HCT116 (cell line): ENCODE data around the gene ENOX1. TPM values are rescaled to one million over a fixed set of nuclear protein-coding genes. Genes with fewer than 3 reads are reported as not detected.

ENCODE experiments used
- ATAC-seq: fragments of 200-7000 bp; cut with Tn5 transposase; 2 replicates; pipeline ENCODE4 v1.9.1; 2020; ENCODE audit warnings: mild to moderate bottlenecking, moderate library complexity
- BruUV-seq: library from RNA; stranded (reverse); fragments of 400-500 nt; replicated peaks from 2 replicates; lab custom pipeline; 2021; lab: Mats Ljungman, UMichigan
- CTCF ChIA-PET: fragments of 300-600 bp; sonication (Branson Sonifier 250); formaldehyde crosslinking; loops from one replicate; lab custom pipeline; 2021; ENCODE audit warnings: antibody characterized with exemption; lab: Charles Lee
- POLR2A ChIA-PET: fragments of 300-600, 350-600 bp; sonication (Branson Sonifier 250); formaldehyde crosslinking; loops from one replicate; lab custom pipeline; 2021; ENCODE audit warnings: antibody characterized with exemption; lab: Charles Lee
- RAD21 ChIA-PET, 2 experiments: fragments of 300-600 bp; sonication (Branson Sonifier 250); formaldehyde crosslinking; loops; one replicate each; lab custom pipeline; 2023; ENCODE audit warnings: low total read pairs in 2 of 2; ENCODE audit not compliant: uncharacterized antibody in 2 of 2, unreplicated experiment in 2 of 2, low non-redundant PET in 1 of 2; lab: Charles Lee
- DNase-seq: peaks from one replicate; pipeline ENCODE4 v3.0.0-alpha.2; 2010; ENCODE audit warnings: low read depth, low spot score
- H2AFZ ChIP-seq: fragments of 200-600 bp; shearing (Covaris generic), sonication (generic); 2 replicates; pipeline ENCODE4 v1.6.1; 2017; ENCODE audit warnings: low read depth, mixed run types, mixed read lengths, antibody characterized with exemption, low read length; ENCODE audit not compliant: poor library complexity, severe bottlenecking
- H3K27ac ChIP-seq: 2 replicates; pipeline ENCODE4 v1.5.1; 2012; ENCODE audit warnings: low read depth, low read length
- H3K27me3 ChIP-seq: fragments of 200-600 bp; sonication (generic); 2 replicates; pipeline ENCODE4 v1.6.1; 2016; ENCODE audit warnings: mixed run types, low read length, mixed read lengths; ENCODE audit not compliant: insufficient read depth
- H3K36me3 ChIP-seq, 2 experiments: fragments of 200-500 bp in 1 of 2; fragments of 200-600 bp in 1 of 2; sonication (Bioruptor generic) in 1 of 2; sonication (generic) in 1 of 2; 2 replicates each; pipeline versions ENCODE4 v1.5.1 to v1.6.1; 2014 to 2016; ENCODE audit warnings: low read length in 2 of 2, inconsistent platforms in 1 of 2, mixed read lengths in 1 of 2, mixed run types in 1 of 2; ENCODE audit not compliant: insufficient read depth in 2 of 2, control insufficient read depth in 1 of 2
- H3K4me1 ChIP-seq, 2 experiments: fragments of 200-600 bp in 1 of 2; sonication (generic) in 1 of 2; 2 replicates each; pipeline versions ENCODE4 v1.5.1 to v1.6.1; 2012 to 2017; ENCODE audit warnings: low read length in 2 of 2, inconsistent platforms in 1 of 2, mild to moderate bottlenecking in 1 of 2, mixed read lengths in 1 of 2, mixed run types in 1 of 2, moderate library complexity in 1 of 2; ENCODE audit not compliant: insufficient read depth in 2 of 2, control insufficient read depth in 1 of 2
- H3K4me2 ChIP-seq: fragments of 200-600 bp; sonication (generic); 2 replicates; pipeline ENCODE4 v1.6.1; 2017; ENCODE audit warnings: mixed run types, low read length, mixed read lengths
- H3K4me3 ChIP-seq, 2 experiments: fragments of 200-600 bp in 1 of 2; sonication (generic) in 1 of 2; replicated peaks in 1 of 2; 2 replicates each; pipeline ENCODE4 v1.5.1; 2011 to 2016; ENCODE audit warnings: low read length in 2 of 2, control low read depth in 1 of 2, low read depth in 1 of 2, mild to moderate bottlenecking in 1 of 2, mixed read lengths in 1 of 2, mixed run types in 1 of 2
- H3K79me2 ChIP-seq: fragments of 200-600 bp; sonication (generic); 2 replicates; pipeline ENCODE4 v1.6.1; 2017; ENCODE audit warnings: mild to moderate bottlenecking, mixed run types, low read length, moderate library complexity, mixed read lengths; ENCODE audit not compliant: insufficient read depth
- H3K9ac ChIP-seq: fragments of 200-600 bp; sonication (generic); 2 replicates; pipeline ENCODE4 v1.6.1; 2016; ENCODE audit warnings: low read length, mixed read lengths
- H3K9me2 ChIP-seq: fragments of 200-600 bp; sonication (generic), shearing (Covaris generic); 2 replicates; pipeline ENCODE4 v1.6.1; 2017; ENCODE audit warnings: mixed run types, mild to moderate bottlenecking, moderate library complexity; ENCODE audit not compliant: insufficient read depth
- H3K9me3 ChIP-seq, 2 experiments: fragments of 200-500 bp in 1 of 2; fragments of 200-600 bp in 1 of 2; sonication (Bioruptor generic) in 1 of 2; sonication (generic) in 1 of 2; 2 replicates each; pipeline ENCODE4 v1.6.1; 2014 to 2017; ENCODE audit warnings: low read length in 2 of 2, mixed read lengths in 2 of 2, inconsistent platforms in 1 of 2, low read depth in 1 of 2, mild to moderate bottlenecking in 1 of 2, mixed run types in 1 of 2, moderate library complexity in 1 of 2; ENCODE audit not compliant: control insufficient read depth in 1 of 2, insufficient read depth in 1 of 2
- H4K20me1 ChIP-seq: fragments of 200-600 bp; sonication (generic), shearing (Covaris generic); 2 replicates; pipeline ENCODE4 v1.6.1; 2017; ENCODE audit warnings: mixed run types, mild to moderate bottlenecking, moderate library complexity; ENCODE audit not compliant: insufficient read depth
- CEBPB ChIP-seq: IDR thresholded peaks from 2 replicates; pipeline ENCODE4 v1.6.1; 2012; ENCODE audit warnings: low read depth
- EGR1 ChIP-seq: IDR thresholded peaks from 2 replicates; pipeline ENCODE4 v1.6.1; 2012; ENCODE audit warnings: low read depth
- ELF1 ChIP-seq: IDR thresholded peaks from 2 replicates; pipeline ENCODE4 v1.6.1; 2012; ENCODE audit warnings: low read depth, borderline replicate concordance
- EZH2 ChIP-seq: fragments of 200-600 bp; sonication (generic); IDR thresholded peaks from 2 replicates; pipeline ENCODE4 v1.6.1; 2017; ENCODE audit warnings: antibody characterized with exemption, mixed run types
- EZH2phosphoT487 ChIP-seq: fragments of 200-600 bp; IDR thresholded peaks from 2 replicates; pipeline ENCODE4 v1.6.1; 2018; ENCODE audit warnings: antibody characterized with exemption, borderline replicate concordance
- FOSL1 ChIP-seq: IDR thresholded peaks from 2 replicates; pipeline ENCODE4 v1.6.1; 2012; ENCODE audit warnings: low read depth
- JUND ChIP-seq: IDR thresholded peaks from 2 replicates; pipeline ENCODE4 v1.6.1; 2012
- POLR2A ChIP-seq: IDR thresholded peaks from 2 replicates; pipeline ENCODE4 v1.7.0; 2011; ENCODE audit warnings: borderline replicate concordance; ENCODE audit not compliant: insufficient read depth, insufficient read length; ENCODE audit errors: extremely low read depth
- RAD21 ChIP-seq: IDR thresholded peaks from 2 replicates; pipeline ENCODE4 v1.6.1; 2012; ENCODE audit warnings: low read depth, mild to moderate bottlenecking
- SIN3A ChIP-seq: IDR thresholded peaks from 2 replicates; pipeline ENCODE4 v1.6.1; 2012; ENCODE audit warnings: low read depth
- SP1 ChIP-seq: IDR thresholded peaks from 2 replicates; pipeline ENCODE4 v1.6.1; 2012; ENCODE audit warnings: low read depth
- SRF ChIP-seq: IDR thresholded peaks from 2 replicates; pipeline ENCODE4 v1.6.1; 2012; ENCODE audit warnings: low read depth
- YY1 ChIP-seq: IDR thresholded peaks from 2 replicates; pipeline ENCODE4 v1.6.1; 2011; ENCODE audit warnings: low read length, low read depth, moderate library complexity, mild to moderate bottlenecking; ENCODE audit not compliant: insufficient replicate concordance; ENCODE audit errors: extremely low read depth
- ZNF274 ChIP-seq: fragments of 200-500 bp; sonication (Bioruptor generic); IDR thresholded peaks from 2 replicates; pipeline ENCODE4 v1.6.1; 2014; ENCODE audit warnings: mild to moderate bottlenecking, low read depth, low read length, inconsistent platforms
- intact Hi-C: fragments of 100-400 bp; cut with micrococcal nuclease; formaldehyde crosslinking; loops from 2 replicates; pipeline ENCODE4 v1.10.0; 2022
- total RNA-seq: library from RNA; stranded (reverse); gene quantifications from one replicate; pipeline ENCODE4 v1.2.1, GENCODE V29; 2021; ENCODE audit not compliant: unreplicated experiment
- TF ChIP-seq, protein P1 (sequence below): IDR thresholded peaks from 2 replicates; pipeline ENCODE4 v1.6.1; 2012
- TF ChIP-seq, protein P2 (sequence below): IDR thresholded peaks from 2 replicates; pipeline ENCODE4 v1.6.1; 2011; ENCODE audit warnings: mild to moderate bottlenecking, low read length, moderate library complexity; ENCODE audit not compliant: insufficient replicate concordance; ENCODE audit errors: extremely low read depth

ENOX1 gene
- total RNA-seq, 1 experiment from 2014 or later: 4.5 TPM

DNA sequence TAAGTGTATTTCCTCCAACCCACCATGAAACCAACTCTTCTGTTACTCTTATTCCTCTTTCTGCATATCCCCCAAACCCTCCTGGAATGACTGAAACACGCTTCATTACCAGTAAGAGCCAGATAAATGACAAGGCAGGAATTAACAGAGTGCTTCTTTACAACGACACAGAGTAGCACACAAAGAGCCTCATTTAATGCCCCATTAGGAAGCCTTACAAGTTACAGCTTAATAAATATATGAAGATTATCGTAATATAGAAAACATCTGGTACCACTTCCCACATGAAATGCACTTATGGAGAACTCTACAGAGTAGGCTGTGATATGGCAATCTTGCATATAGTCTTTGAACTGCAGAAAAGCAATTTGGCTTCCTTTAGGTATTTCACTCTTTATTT is 116.8 kb downstream of the ENOX1 start:
- H2AFZ ChIP-seq: no peak overlapping the region
- TF ChIP-seq, protein P1, sequence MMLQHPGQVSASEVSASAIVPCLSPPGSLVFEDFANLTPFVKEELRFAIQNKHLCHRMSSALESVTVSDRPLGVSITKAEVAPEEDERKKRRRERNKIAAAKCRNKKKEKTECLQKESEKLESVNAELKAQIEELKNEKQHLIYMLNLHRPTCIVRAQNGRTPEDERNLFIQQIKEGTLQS: no peak
- TF ChIP-seq YY1 (no peak), EZH2 (no peak), SP1 (no peak), ELF1 (no peak), SIN3A (no peak), SRF (no peak), CEBPB (no peak), JUND (no peak), ZNF274 (no peak), EZH2phosphoT487 (no peak), POLR2A (no peak), FOSL1 (no peak), EGR1 (no peak), RAD21 (no peak)
- TF ChIP-seq, protein P2, sequence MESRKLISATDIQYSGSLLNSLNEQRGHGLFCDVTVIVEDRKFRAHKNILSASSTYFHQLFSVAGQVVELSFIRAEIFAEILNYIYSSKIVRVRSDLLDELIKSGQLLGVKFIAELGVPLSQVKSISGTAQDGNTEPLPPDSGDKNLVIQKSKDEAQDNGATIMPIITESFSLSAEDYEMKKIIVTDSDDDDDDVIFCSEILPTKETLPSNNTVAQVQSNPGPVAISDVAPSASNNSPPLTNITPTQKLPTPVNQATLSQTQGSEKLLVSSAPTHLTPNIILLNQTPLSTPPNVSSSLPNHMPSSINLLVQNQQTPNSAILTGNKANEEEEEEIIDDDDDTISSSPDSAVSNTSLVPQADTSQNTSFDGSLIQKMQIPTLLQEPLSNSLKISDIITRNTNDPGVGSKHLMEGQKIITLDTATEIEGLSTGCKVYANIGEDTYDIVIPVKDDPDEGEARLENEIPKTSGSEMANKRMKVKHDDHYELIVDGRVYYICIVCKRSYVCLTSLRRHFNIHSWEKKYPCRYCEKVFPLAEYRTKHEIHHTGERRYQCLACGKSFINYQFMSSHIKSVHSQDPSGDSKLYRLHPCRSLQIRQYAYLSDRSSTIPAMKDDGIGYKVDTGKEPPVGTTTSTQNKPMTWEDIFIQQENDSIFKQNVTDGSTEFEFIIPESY: no peak
- H3K27ac ChIP-seq: no peak overlapping the region
- ATAC-seq (no peak), DNase-seq (no peak)
- 0 out of 2 replicates have a peak, but pooled peaks cover 5% of the 10 kb centered on the region for H3K27me3 ChIP-seq
- no peak overlapping the region for H3K4me3 ChIP-seq
- H3K9me2 ChIP-seq: no peaks in the 10 kb centered on the region
- no peaks in the 10 kb centered on the region for H3K4me1 ChIP-seq
- POLR2A ChIA-PET: no interaction called here
- H3K36me3 ChIP-seq: no peaks in the 10 kb centered on the region
- H3K4me2 ChIP-seq: no peak overlapping the region
- BruUV-seq: no TSS peak
- RAD21 ChIA-PET: no interaction called here
- H4K20me1 ChIP-seq: no peaks in the 10 kb centered on the region
- no peaks in the 10 kb centered on the region for H3K79me2 ChIP-seq
- CTCF ChIA-PET: no interaction called here
- intact Hi-C loops: no loop called here
- H3K9ac ChIP-seq: no peak overlapping the region
- H3K9me3 ChIP-seq: no peaks in the 10 kb centered on the region
